Measurements from ENCODE around the gene CCL21.

DNA sequence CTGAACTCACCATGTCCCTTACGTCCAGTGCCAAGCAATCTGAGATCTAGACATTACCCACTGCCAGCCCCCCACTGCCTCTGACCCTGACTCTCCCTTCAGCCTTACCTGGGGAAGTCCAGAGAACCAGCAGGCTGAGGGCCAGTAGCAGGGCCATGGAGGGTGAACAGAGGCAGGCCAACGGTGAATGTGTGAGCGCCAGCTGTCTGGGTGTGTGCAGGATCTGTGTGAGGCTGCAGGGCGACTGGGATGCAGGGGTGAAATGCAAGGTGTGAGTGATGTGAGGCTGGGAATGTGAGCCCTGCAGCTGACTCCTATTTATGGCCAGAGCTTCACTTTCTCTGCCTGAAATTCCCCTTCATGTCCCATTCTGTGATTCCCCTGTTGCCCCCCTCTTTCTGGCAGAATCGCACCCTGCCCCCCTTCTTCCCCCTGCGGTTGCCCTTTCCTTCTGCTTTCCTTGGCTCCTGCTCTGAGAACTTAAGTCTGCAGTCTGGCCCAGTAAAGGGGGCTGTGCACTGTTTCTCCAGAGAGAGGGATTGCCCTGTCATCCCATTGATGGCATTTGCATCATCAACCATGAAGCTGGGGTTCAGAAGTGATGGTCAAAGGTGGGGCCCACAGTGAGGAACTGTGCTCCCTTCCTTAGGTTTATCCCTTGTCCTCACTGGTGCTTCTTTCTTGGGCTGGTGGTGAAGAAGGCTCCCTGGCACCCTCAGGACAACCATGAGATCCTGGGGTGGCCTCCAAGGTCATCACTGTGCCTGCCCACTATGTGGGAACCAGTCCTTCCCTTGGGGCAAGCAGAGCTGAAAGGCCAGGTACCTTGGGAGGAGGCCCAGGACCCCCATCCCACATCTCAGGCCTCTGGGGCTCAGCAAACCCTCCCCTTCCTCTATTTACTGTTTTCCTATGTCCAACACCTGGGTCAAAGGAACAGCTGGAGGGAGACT is 18.7 kb downstream of the CCL21 start, which contains the start of gene CCL19:
- TF ChIP-seq ZNF274 (IDR thresholded peaks at IDR 0.05; ENCODE audit: low read depth, low read length) (no peak), SUZ12 (IDR thresholded peaks at IDR 0.05; ENCODE audit: extremely low read depth, insufficient read depth, insufficient read length) (no peak)

All from NT2/D1 (cell line).